HG03025 (cell line): ENCODE measurements around the gene MIGA1.
"Not testable (repeated sequence)": the region's sequence is repeated elsewhere in the genome, so short reads cannot be mapped to it uniquely, and the experiment has no call there.

ENCODE experiments used
- ATAC-seq: cut with Tn5 transposase; IDR thresholded peaks from one replicate; pipeline ENCODE4 v1.9.1; 2021; ENCODE audit warnings: mild to moderate bottlenecking, moderate library complexity; ENCODE audit not compliant: unreplicated experiment, low FRiP score

Gene MIGA1

GRCh38 chr1:77900687-77901293 is 121.3 kb downstream of the MIGA1 start:
- ATAC-seq: no peak

- ATAC-seq: no peak
Measured at GRCh38 chr1:77905603-77906002, 126.2 kb downstream of the MIGA1 start.

GRCh38 chr1:77906019-77906545 is 126.6 kb downstream of the MIGA1 start:
- no peak for ATAC-seq

GRCh38 chr1:77906624-77907023 is 127.2 kb downstream of the MIGA1 start:
- no peak for ATAC-seq

- no peak for ATAC-seq
Measured at GRCh38 chr1:77910116-77910515, 130.7 kb downstream of the MIGA1 start.

GRCh38 chr1:77918918-77919317 is 139.5 kb downstream of the MIGA1 start:
- ATAC-seq: not testable (repeated sequence)

GRCh38 chr1:77925518-77925917 is 146.1 kb downstream of the MIGA1 start:
- ATAC-seq: no peak

- no peak for ATAC-seq
Measured at GRCh38 chr1:77925956-77926355, 146.5 kb downstream of the MIGA1 start.

GRCh38 chr1:77926561-77927357 is 147.3 kb downstream of the MIGA1 start:
- no peak for ATAC-seq

GRCh38 chr1:77927414-77927813 is 148.0 kb downstream of the MIGA1 start:
- no peak for ATAC-seq
